GM18520 (cell line): Measurements from ENCODE around the gene C6orf136.
"Not testable (repeated sequence)": the region's sequence is repeated elsewhere in the genome, so short reads cannot be mapped to it uniquely, and the experiment has no call there.

Experiments
- ATAC-seq: cut with Tn5 transposase; IDR thresholded peaks from one replicate; pipeline ENCODE4 v1.9.1; 2021; ENCODE audit not compliant: unreplicated experiment

The C6orf136 gene

GRCh38 chr6:30646450-30647241 lies at the start of gene C6orf136:
C6orf136 (plus strand) TSS chr6:30647133; CDS start chr6:30647232, 99 bp downstream.
- ATAC-seq = peak; percentile 32

GRCh38 chr6:30597315-30598144 lies 49.4 kb upstream of the C6orf136 start:
- not testable (repeated sequence) for ATAC-seq

GRCh38 chr6:30598912-30599624 lies 47.9 kb upstream of the C6orf136 start:
- no peak for ATAC-seq

- no peak for ATAC-seq
Observed at GRCh38 chr6:30599625-30600324, 47.2 kb upstream of the C6orf136 start.

- ATAC-seq = no peak
Observed at GRCh38 chr6:30600451-30600961, 46.4 kb upstream of the C6orf136 start.

- no peak for ATAC-seq
Observed at GRCh38 chr6:30601436-30601814, 45.5 kb upstream of the C6orf136 start.

GRCh38 chr6:30601815-30602641 lies 44.9 kb upstream of the C6orf136 start:
- ATAC-seq = no peak

- no peak for ATAC-seq
Observed at GRCh38 chr6:30603961-30604360, 43.0 kb upstream of the C6orf136 start.

GRCh38 chr6:30610065-30610464 lies 36.9 kb upstream of the C6orf136 start:
- no peak for ATAC-seq

GRCh38 chr6:30611150-30611855 lies 35.6 kb upstream of the C6orf136 start:
- no peak for ATAC-seq

- ATAC-seq = no peak
Observed at GRCh38 chr6:30611856-30612194, 35.1 kb upstream of the C6orf136 start.

GRCh38 chr6:30612213-30612612 lies 34.7 kb upstream of the C6orf136 start:
- no peak for ATAC-seq

GRCh38 chr6:30612687-30613248 lies 34.2 kb upstream of the C6orf136 start:
- ATAC-seq = no peak

- no peak for ATAC-seq
Observed at GRCh38 chr6:30613251-30614043, 33.5 kb upstream of the C6orf136 start.

- ATAC-seq = no peak
Observed at GRCh38 chr6:30614044-30614842, 32.7 kb upstream of the C6orf136 start.

GRCh38 chr6:30614843-30615218 lies 32.1 kb upstream of the C6orf136 start:
- ATAC-seq = peak; percentile 34

GRCh38 chr6:30615219-30615957 lies 31.5 kb upstream of the C6orf136 start:
- ATAC-seq = no peak
